ENCODE measurements around the gene UPF1. TPM values are rescaled to one million over a fixed set of nuclear protein-coding genes. Genes with fewer than 3 reads are reported as not detected.

The UPF1 gene
- polyA plus RNA-seq, 3 donors = 2.6 to 43.7 (median 3.2) TPM

DNA sequence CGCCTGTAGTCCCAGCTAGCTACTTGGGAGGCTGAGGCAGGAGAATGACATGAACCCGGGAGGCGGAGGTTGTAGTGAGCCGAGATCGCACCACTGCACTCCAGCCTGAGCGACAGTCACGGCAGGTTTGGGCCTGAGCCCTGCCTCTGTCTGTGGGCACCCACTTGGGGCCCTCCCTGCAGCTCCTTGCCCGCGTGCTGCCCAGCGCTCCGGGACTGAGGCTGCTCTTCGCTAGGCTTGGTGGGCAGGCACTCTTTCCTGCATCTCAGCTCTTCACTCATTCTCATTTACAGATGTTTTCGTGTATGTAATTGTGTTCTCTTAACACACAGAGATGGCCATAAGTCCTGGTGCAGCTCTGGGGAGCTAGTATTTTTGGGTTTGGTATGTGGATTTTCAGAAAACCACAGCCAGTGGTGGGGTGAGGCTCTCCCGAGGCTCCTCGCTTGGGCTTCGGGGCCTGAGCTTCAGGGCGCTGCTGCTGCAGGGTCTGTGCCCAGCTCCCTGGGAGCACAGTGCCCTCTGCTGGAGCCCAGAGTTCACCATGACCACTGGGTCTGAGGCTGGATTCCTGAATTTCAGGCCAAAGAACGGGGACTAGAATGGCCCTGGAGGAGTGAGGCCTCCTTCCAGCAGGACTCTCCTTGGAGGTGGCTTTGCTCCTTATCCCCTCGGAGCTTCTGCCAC lies 15.2 kb downstream of the UPF1 start:
- Histone ChIP-seq H3K9me3 (replicated peaks in 1 of 2; ENCODE audit: control insufficient read depth in 1 of 2, insufficient read depth in 1 of 2, low read length in 2 of 2) (no peaks in the 10 kb centered on the region), H2AFZ (ENCODE audit: insufficient read depth, low read depth, low read length, poor library complexity, severe bottlenecking) (no peak overlapping the region), H3K36me3 (replicated peaks in 1 of 2; ENCODE audit: control insufficient read depth in 1 of 2, insufficient read depth in 2 of 2, low read length in 2 of 2) (peaks cover 32 to 42% of the 10 kb centered on the region in 2 donors), H4K20me1 (ENCODE audit: insufficient read depth, low read length) (peaks cover 89% of the 10 kb centered on the region), H3K4me1 (ENCODE audit: control insufficient read depth in 1 of 2, insufficient read depth in 2 of 2, low read length in 2 of 2) (peaks cover 36 to 51% of the 10 kb centered on the region in 2 donors), H3K27ac (ENCODE audit: low read depth in 1 of 2, low read length in 2 of 2) (peak overlapping the region; percentile 21 to 83), H3K4me3 (replicated peaks in 1 of 3; ENCODE audit: low read depth in 2 of 3, low read length in 3 of 3) (peak overlapping the region in 1 of 3 experiments; percentile 68), H3K27me3 (ENCODE audit: control insufficient read depth in 2 of 2, insufficient read depth in 2 of 2, low read length in 2 of 2) (no peaks in the 10 kb centered on the region), H3K9ac (ENCODE audit: insufficient read depth, low read length, poor library complexity, severe bottlenecking) (no peak overlapping the region), H3K79me2 (ENCODE audit: insufficient read depth, low read length) (peaks cover 90% of the 10 kb centered on the region), H3K4me2 (replicated peaks; ENCODE audit: extremely low read depth, low read length, poor library complexity, severe bottlenecking) (peak overlapping the region; percentile 20)
- Mint-ChIP-seq H3K36me3 (peaks cover 35 to 55% of the 10 kb centered on the region in 2 donors), H3K4me1 (peaks cover 72% of the 10 kb centered on the region), H3K27ac (peak overlapping the region in 6 of 7 donors; percentile 73 to 98 (median 80)), H3K4me3 (no peak overlapping the region), H3K9me3 (peaks cover 0 to 2% (median 0%) of the 10 kb centered on the region in 7 donors), H3K27me3 (ENCODE audit: low read depth in 3 of 3) (peaks cover 0 to 2% (median 0%) of the 10 kb centered on the region in 3 donors)
- DNase-seq = peak; percentile 59 to 65 (median 64)
- intact Hi-C loops (cut with micrococcal nuclease) = loop anchor here (5.0 to 10.0 kb wide), 2 partner anchors 142 to 395 kb away; no protein-coding TSS in a partner anchor
- TF ChIP-seq, protein P1, sequence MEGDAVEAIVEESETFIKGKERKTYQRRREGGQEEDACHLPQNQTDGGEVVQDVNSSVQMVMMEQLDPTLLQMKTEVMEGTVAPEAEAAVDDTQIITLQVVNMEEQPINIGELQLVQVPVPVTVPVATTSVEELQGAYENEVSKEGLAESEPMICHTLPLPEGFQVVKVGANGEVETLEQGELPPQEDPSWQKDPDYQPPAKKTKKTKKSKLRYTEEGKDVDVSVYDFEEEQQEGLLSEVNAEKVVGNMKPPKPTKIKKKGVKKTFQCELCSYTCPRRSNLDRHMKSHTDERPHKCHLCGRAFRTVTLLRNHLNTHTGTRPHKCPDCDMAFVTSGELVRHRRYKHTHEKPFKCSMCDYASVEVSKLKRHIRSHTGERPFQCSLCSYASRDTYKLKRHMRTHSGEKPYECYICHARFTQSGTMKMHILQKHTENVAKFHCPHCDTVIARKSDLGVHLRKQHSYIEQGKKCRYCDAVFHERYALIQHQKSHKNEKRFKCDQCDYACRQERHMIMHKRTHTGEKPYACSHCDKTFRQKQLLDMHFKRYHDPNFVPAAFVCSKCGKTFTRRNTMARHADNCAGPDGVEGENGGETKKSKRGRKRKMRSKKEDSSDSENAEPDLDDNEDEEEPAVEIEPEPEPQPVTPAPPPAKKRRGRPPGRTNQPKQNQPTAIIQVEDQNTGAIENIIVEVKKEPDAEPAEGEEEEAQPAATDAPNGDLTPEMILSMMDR (IDR thresholded peaks at IDR 0.05) = peak; percentile 94
- 51% methylated on average over 11 of the region's 19 CpGs for WGBS (ENCODE audit: insufficient coverage)

- H3K9ac ChIP-seq (ENCODE audit: insufficient read depth, low read length, poor library complexity, severe bottlenecking) = peak overlapping the region; percentile 32
- H3K9me3 ChIP-seq (replicated peaks in 1 of 2; ENCODE audit: control insufficient read depth in 1 of 2, insufficient read depth in 1 of 2, low read length in 2 of 2) = no peaks in the 10 kb centered on the region
- H3K4me2 ChIP-seq (replicated peaks; ENCODE audit: extremely low read depth, low read length, poor library complexity, severe bottlenecking) = peak overlapping the region; percentile 73
- H3K27ac ChIP-seq (ENCODE audit: low read depth in 1 of 2, low read length in 2 of 2) = peak overlapping the region; percentile 79 to 83
- no peak for DNase-seq
- intact Hi-C loops (cut with micrococcal nuclease) = loop anchor here (5.0 to 10.0 kb wide), 2 partner anchors 143 to 396 kb away; no protein-coding TSS in a partner anchor
- H3K79me2 ChIP-seq (ENCODE audit: insufficient read depth, low read length) = peaks cover 86% of the 10 kb centered on the region
- Mint-ChIP-seq H3K4me1 (peaks cover 69% of the 10 kb centered on the region), H3K4me3 (peak overlapping the region; percentile 60 to 88), H3K27ac (peak overlapping the region; percentile 89 to 98 (median 92)), H3K9me3 (no peaks in the 10 kb centered on the region), H3K27me3 (ENCODE audit: low read depth in 3 of 3) (peaks cover 0 to 2% (median 0%) of the 10 kb centered on the region in 3 donors), H3K36me3 (peaks cover 42 to 63% of the 10 kb centered on the region in 2 donors)
- peak overlapping the region in 2 of 3 experiments; percentile 5 to 68 for H3K4me3 ChIP-seq (replicated peaks in 1 of 3; ENCODE audit: low read depth in 2 of 3, low read length in 3 of 3)
- 86% methylated on average over 19 of the region's 24 CpGs for WGBS (ENCODE audit: insufficient coverage)
- no peaks in the 10 kb centered on the region for H3K27me3 ChIP-seq (ENCODE audit: control insufficient read depth in 2 of 2, insufficient read depth in 2 of 2, low read length in 2 of 2)
- H4K20me1 ChIP-seq (ENCODE audit: insufficient read depth, low read length) = peaks cover 89% of the 10 kb centered on the region
- TF ChIP-seq, protein P1 (IDR thresholded peaks at IDR 0.05) = peak; percentile 67
- peaks cover 39 to 50% of the 10 kb centered on the region in 2 donors for H3K36me3 ChIP-seq (replicated peaks in 1 of 2; ENCODE audit: control insufficient read depth in 1 of 2, insufficient read depth in 2 of 2, low read length in 2 of 2)
- H3K4me1 ChIP-seq (ENCODE audit: control insufficient read depth in 1 of 2, insufficient read depth in 2 of 2, low read length in 2 of 2) = peaks cover 36 to 51% of the 10 kb centered on the region in 2 donors
- H2AFZ ChIP-seq (ENCODE audit: insufficient read depth, low read depth, low read length, poor library complexity, severe bottlenecking) = no peak overlapping the region
Observed at GRCh38 chr19:18847549-18848463, 16.0 kb downstream of the UPF1 start.

Measured in CD14-positive monocyte (primary cell).